GM13976 (cell line): ENCODE measurements around the gene FOXD3.

Experiments
- DNase-seq: peaks from one replicate; pipeline ENCODE4 v3.0.0; 2012; ENCODE audit warnings: low spot score
- CTCF ChIP-seq: IDR thresholded peaks from 2 replicates; pipeline ENCODE4 v1.5.1; 2012; ENCODE audit warnings: borderline replicate concordance, mild to moderate bottlenecking; ENCODE audit not compliant: insufficient read depth; ENCODE audit errors: extremely low read depth, missing control alignments, control extremely low read depth
- in situ Hi-C: fragments of 300-500 bp; cut with MboI; formaldehyde crosslinking; loops from one replicate; pipeline ENCODE4 v1.12.0; 2022; ENCODE audit warnings: low sequenced_read_pairs, mixed read lengths, inconsistent platforms; ENCODE audit not compliant: unreplicated experiment

FOXD3 gene

GRCh38 chr1:63328781-63329180, 6.4 kb downstream of the FOXD3 start:
- DNase-seq = no peak
- in situ Hi-C loops = no loop called here

GRCh38 chr1:63329621-63330330, 7.4 kb downstream of the FOXD3 start:
- peak; percentile 27 for DNase-seq
- TF ChIP-seq CTCF = no peak
- in situ Hi-C loops = no loop called here

More at GRCh38 chr1:63328781-63329180, 6.4 kb downstream of the FOXD3 start:
- TF ChIP-seq CTCF = no peak

- in situ Hi-C loops = no loop called here
- TF ChIP-seq CTCF = no peak
- DNase-seq = no peak
Measured at GRCh38 chr1:63330331-63330916, 8.1 kb downstream of the FOXD3 start.

- DNase-seq = no peak
- TF ChIP-seq CTCF = no peak
- in situ Hi-C loops = no loop called here
Measured at GRCh38 chr1:63342402-63342801, 20.0 kb downstream of the FOXD3 start.

DNA sequence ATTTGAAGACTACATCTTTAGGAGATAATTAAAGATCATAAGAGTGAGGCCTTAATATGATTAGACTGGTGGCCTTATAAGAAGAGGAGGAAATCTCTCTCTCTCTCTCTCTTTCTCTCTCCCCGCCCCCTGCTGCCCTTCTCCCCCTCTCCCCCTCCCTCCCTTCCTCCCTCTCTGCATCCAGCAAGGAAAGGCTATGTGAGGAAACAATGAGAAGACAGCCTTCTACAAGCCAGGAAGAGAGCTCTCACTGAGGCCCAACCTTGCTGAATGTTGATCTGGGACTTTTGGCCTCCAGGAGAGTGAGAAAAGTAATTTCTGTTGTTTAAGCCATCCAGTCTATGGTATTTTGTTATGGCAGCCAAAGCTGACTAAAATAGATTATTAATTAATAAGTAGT, 21.6 kb downstream of the FOXD3 start:
- in situ Hi-C loops = no loop called here
- DNase-seq = no peak
- no peak for TF ChIP-seq CTCF

DNA sequence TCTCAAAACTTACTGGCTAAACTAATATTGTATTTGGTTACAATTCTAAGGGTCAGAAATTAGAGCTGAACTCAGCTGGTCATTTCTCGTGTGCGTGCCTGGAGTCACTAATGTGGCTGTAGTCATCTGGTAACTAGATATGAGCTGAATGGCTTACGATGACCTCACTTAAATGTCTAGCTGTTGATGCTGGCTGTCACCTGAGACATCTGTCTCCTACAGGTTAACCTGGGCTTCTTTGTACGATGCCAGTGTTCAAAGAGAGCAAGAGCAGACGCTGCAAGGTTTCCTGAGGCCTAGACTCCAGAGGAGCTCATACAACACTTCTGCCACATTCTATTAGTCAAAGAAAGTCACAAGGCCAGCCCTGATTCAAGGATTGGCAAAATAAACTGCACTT, 28.0 kb downstream of the FOXD3 start:
- no peak for DNase-seq
- in situ Hi-C loops = no loop called here
- TF ChIP-seq CTCF = no peak
